ENCODE data around the gene ZNF93. TPM values are rescaled to one million over a fixed set of nuclear protein-coding genes. Genes with fewer than 3 reads are reported as not detected.

Gene ZNF93
- total RNA-seq, 1 experiment from 2014 or later = 58.1 TPM

DNA sequence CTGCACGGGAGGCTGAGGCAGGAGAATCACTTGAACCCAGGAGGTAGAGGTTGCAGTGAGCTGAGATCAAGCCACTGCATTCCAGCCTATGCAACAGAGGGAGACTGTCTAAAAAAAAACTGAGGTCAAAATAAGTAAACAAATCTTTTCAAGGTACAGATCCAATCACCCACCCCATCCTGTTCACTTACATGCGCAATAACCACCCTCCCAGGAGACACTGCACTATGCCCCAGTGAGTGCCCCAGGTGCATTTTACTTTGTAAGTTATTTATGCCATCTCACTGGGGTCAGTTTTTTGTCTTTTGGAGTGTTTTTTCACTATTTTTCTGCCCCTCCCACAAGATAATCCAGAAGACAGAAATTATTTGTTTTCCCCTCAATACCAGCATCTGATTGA is 42.0 kb upstream of the ZNF93 start:
- Histone ChIP-seq H3K79me2 (ENCODE audit: insufficient read depth, low read length) (peaks cover 2% of the 10 kb centered on the region; the same call in 1 of the 2 replicates), H3K27ac (ENCODE audit: insufficient read length, low read depth, low read length) (no peak overlapping the region)
- H3K4me3 Mint-ChIP-seq = no peak overlapping the region

More for the DNA sequence above, 42.0 kb upstream of the ZNF93 start:
- Histone ChIP-seq H3K23ac (ENCODE audit: insufficient read length, low read depth, low read length) (no peak overlapping the region), H2AFZ (ENCODE audit: low read length) (no peak overlapping the region), H3K18ac (ENCODE audit: insufficient read length, low read depth, low read length) (no peak overlapping the region), H2BK20ac (ENCODE audit: low read depth, low read length, poor library complexity, severe bottlenecking) (no peak overlapping the region), H3K4me2 (ENCODE audit: insufficient read depth, insufficient read length, low read length) (no peak overlapping the region), H3K9me3 (ENCODE audit: control insufficient read depth, low read depth, low read length) (no peaks in the 10 kb centered on the region), H2BK5ac (ENCODE audit: insufficient read length, low read length) (no peak overlapping the region), H3K27me3 (ENCODE audit: insufficient read depth, low read length) (no peaks in the 10 kb centered on the region), H4K20me1 (ENCODE audit: control insufficient read depth, insufficient read depth, insufficient read length) (no peaks in the 10 kb centered on the region), H3K14ac (ENCODE audit: insufficient read depth, low read length) (no peak overlapping the region), H3K9ac (ENCODE audit: extremely low read depth, insufficient read length, low read length) (no peak overlapping the region), H3T11ph (ENCODE audit: low read length) (no peak overlapping the region), H2BK120ac (ENCODE audit: low read depth, low read length, poor library complexity, severe bottlenecking) (no peak overlapping the region), H3K56ac (ENCODE audit: insufficient read length, low read depth, low read length) (no peak overlapping the region), H3K79me1 (ENCODE audit: insufficient read depth, low read depth, low read length, poor library complexity, severe bottlenecking) (peaks cover 3% of the 10 kb centered on the region), H3K4ac (ENCODE audit: low read depth, low read length) (no peak overlapping the region), H2AK5ac (ENCODE audit: insufficient read length, low read length) (no peak overlapping the region), H3K23me2 (ENCODE audit: insufficient read length, low read depth, low read length, poor library complexity, severe bottlenecking) (no peaks in the 10 kb centered on the region), H4K5ac (ENCODE audit: insufficient read length, low read depth, low read length) (no peak overlapping the region), H3K4me1 (ENCODE audit: insufficient read depth, low read length) (no peaks in the 10 kb centered on the region), H4K91ac (ENCODE audit: insufficient read length, low read depth, low read length) (no peak overlapping the region), H2BK15ac (ENCODE audit: low read depth, low read length) (no peak overlapping the region), H4K8ac (replicated peaks; ENCODE audit: insufficient read length, low read depth, low read length) (no peak overlapping the region), H2BK12ac (ENCODE audit: insufficient read length, low read depth, low read length) (no peak overlapping the region)
- peaks cover 4 to 60% of the 10 kb centered on the region in 2 experiments for H3K9me3 Mint-ChIP-seq
- no CpG with 5 or more reads among the region's 2 CpGs for WGBS (ENCODE audit: extremely low coverage, insufficient read length, low lambda C conversion rate)
- no peaks in the 10 kb centered on the region; the same call in 1 of the 2 replicates for H3K27me3 Mint-ChIP-seq (ENCODE audit: low read depth)
- peaks cover 17 to 27% (median 19%) of the 10 kb centered on the region in 3 experiments; a peak in 6 of 7 replicates for H3K36me3 Mint-ChIP-seq (ENCODE audit: insufficient read depth in 1 of 3, low read depth in 3 of 3)
- peaks cover 2% of the 10 kb centered on the region in 2 experiments; a peak in 2 of 4 replicates for H3K4me1 Mint-ChIP-seq
- DNase-seq = no peak
- TF ChIP-seq, protein P1, sequence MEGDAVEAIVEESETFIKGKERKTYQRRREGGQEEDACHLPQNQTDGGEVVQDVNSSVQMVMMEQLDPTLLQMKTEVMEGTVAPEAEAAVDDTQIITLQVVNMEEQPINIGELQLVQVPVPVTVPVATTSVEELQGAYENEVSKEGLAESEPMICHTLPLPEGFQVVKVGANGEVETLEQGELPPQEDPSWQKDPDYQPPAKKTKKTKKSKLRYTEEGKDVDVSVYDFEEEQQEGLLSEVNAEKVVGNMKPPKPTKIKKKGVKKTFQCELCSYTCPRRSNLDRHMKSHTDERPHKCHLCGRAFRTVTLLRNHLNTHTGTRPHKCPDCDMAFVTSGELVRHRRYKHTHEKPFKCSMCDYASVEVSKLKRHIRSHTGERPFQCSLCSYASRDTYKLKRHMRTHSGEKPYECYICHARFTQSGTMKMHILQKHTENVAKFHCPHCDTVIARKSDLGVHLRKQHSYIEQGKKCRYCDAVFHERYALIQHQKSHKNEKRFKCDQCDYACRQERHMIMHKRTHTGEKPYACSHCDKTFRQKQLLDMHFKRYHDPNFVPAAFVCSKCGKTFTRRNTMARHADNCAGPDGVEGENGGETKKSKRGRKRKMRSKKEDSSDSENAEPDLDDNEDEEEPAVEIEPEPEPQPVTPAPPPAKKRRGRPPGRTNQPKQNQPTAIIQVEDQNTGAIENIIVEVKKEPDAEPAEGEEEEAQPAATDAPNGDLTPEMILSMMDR (conservative IDR thresholded peaks at IDR 0.05) = no peak
- no peak overlapping the region for H3K27ac Mint-ChIP-seq

All from H9 (cell line).